ENCODE measurements around the gene APOC3. TPM values are rescaled to one million over a fixed set of nuclear protein-coding genes. Genes with fewer than 3 reads are reported as not detected.

The APOC3 gene
- polyA plus RNA-seq, 1 donor (not counting 4 experiments of a cell fraction or from before 2014, with no cell fraction given) = not detected

- H3K79me2 ChIP-seq (ENCODE audit: control insufficient read depth, insufficient read depth, low read length) = peaks cover 15% of the 10 kb centered on the region
- peaks cover 23% of the 10 kb centered on the region for H3K4me1 ChIP-seq (ENCODE audit: control insufficient read depth, extremely low read depth, insufficient read depth, low read length)
- dilution Hi-C loops (cut with MboI; ENCODE audit: extremely low pct_ligation_motif_present, low sequenced_read_pairs) = no loop called here
- no peaks in the 10 kb centered on the region for H3K9me3 ChIP-seq (ENCODE audit: control insufficient read depth, low read depth, low read length)
- no peak for TF ChIP-seq CTCF (optimal IDR thresholded peaks at IDR 0.05 in 1 of 3, IDR thresholded peaks at IDR 0.05 in 1 of 3, conservative IDR thresholded peaks at IDR 0.05 in 1 of 3; ENCODE audit: extremely low read depth in 1 of 3, insufficient read depth in 2 of 3, low read length in 3 of 3)
- TF ChIP-seq EZH2 (IDR thresholded peaks at IDR 0.05; ENCODE audit: low read length) = no peak
- H3K27ac ChIP-seq (ENCODE audit: control insufficient read depth, insufficient read depth, low read length) = peak overlapping the region; percentile 74
- peak overlapping the region; percentile 98 for H2AFZ ChIP-seq (ENCODE audit: control insufficient read depth, low read length)
- no peaks in the 10 kb centered on the region for H3K9me1 ChIP-seq (ENCODE audit: control insufficient read depth, extremely low read depth, insufficient read depth, low read length)
- FAIRE-seq = no peak
- peak overlapping the region; percentile 84 for H3K9ac ChIP-seq (ENCODE audit: control insufficient read depth, extremely low read depth, insufficient read depth, low read length)
- no peaks in the 10 kb centered on the region for H3K27me3 ChIP-seq (ENCODE audit: control insufficient read depth, extremely low read depth, insufficient read depth, low read length)
- peak overlapping the region; percentile 88 to 90 (median 89) for H3K4me3 ChIP-seq (ENCODE audit: control insufficient read depth in 2 of 3, extremely low read depth in 1 of 3, insufficient read depth in 2 of 3, low read depth in 1 of 3, low read length in 3 of 3)
- peaks cover 21 to 28% of the 10 kb centered on the region in 2 experiments for H3K36me3 ChIP-seq (ENCODE audit: control insufficient read depth in 2 of 2, extremely low read depth in 1 of 2, insufficient read depth in 2 of 2, low read length in 2 of 2)
- H3K4me2 ChIP-seq (ENCODE audit: control insufficient read depth, extremely low read depth, insufficient read depth, low read depth, low read length) = peak overlapping the region; percentile 97
- no peak for DNase-seq (ENCODE audit: low read depth, low spot score)
- no peaks in the 10 kb centered on the region for H4K20me1 ChIP-seq (ENCODE audit: control insufficient read depth, extremely low read depth, insufficient read depth, low read length)
These were observed 41.2 kb upstream of the APOC3 start for GRCh38 chr11:116788534-116788933.

- Histone ChIP-seq H3K27ac (ENCODE audit: control insufficient read depth, insufficient read depth, low read length) (no peak overlapping the region), H3K4me3 (ENCODE audit: control insufficient read depth in 2 of 3, extremely low read depth in 1 of 3, insufficient read depth in 2 of 3, low read depth in 1 of 3, low read length in 3 of 3) (no peak overlapping the region), H3K4me1 (ENCODE audit: control insufficient read depth, extremely low read depth, insufficient read depth, low read length) (peaks cover 25% of the 10 kb centered on the region), H3K4me2 (ENCODE audit: control insufficient read depth, extremely low read depth, insufficient read depth, low read depth, low read length) (no peak overlapping the region), H2AFZ (ENCODE audit: control insufficient read depth, low read length) (no peak overlapping the region), H3K27me3 (ENCODE audit: control insufficient read depth, extremely low read depth, insufficient read depth, low read length) (no peaks in the 10 kb centered on the region), H3K79me2 (ENCODE audit: control insufficient read depth, insufficient read depth, low read length) (peaks cover 15% of the 10 kb centered on the region), H3K9ac (ENCODE audit: control insufficient read depth, extremely low read depth, insufficient read depth, low read length) (no peak overlapping the region), H3K9me3 (ENCODE audit: control insufficient read depth, low read depth, low read length) (no peaks in the 10 kb centered on the region), H4K20me1 (ENCODE audit: control insufficient read depth, extremely low read depth, insufficient read depth, low read length) (no peaks in the 10 kb centered on the region), H3K9me1 (ENCODE audit: control insufficient read depth, extremely low read depth, insufficient read depth, low read length) (no peaks in the 10 kb centered on the region), H3K36me3 (ENCODE audit: control insufficient read depth in 2 of 2, extremely low read depth in 1 of 2, insufficient read depth in 2 of 2, low read length in 2 of 2) (peaks cover 20 to 27% of the 10 kb centered on the region in 2 experiments)
- dilution Hi-C loops (cut with MboI; ENCODE audit: extremely low pct_ligation_motif_present, low sequenced_read_pairs) = no loop called here
- FAIRE-seq (no peak), DNase-seq (ENCODE audit: low read depth, low spot score) (no peak)
- TF ChIP-seq CTCF (optimal IDR thresholded peaks at IDR 0.05 in 1 of 3, IDR thresholded peaks at IDR 0.05 in 1 of 3, conservative IDR thresholded peaks at IDR 0.05 in 1 of 3; ENCODE audit: extremely low read depth in 1 of 3, insufficient read depth in 2 of 3, low read length in 3 of 3) (no peak), EZH2 (IDR thresholded peaks at IDR 0.05; ENCODE audit: low read length) (no peak)
These were observed 40.7 kb upstream of the APOC3 start for GRCh38 chr11:116788975-116789374.

Measured in keratinocyte (primary cell).